ENCODE data around the gene MAPT.

Gene MAPT

GRCh38 chr17:46074540-46074939 is 180.2 kb downstream of the MAPT start:
- DNase-seq = no peak
